H1 (cell line): ENCODE measurements around the gene SBF2. TPM values are rescaled to one million over a fixed set of nuclear protein-coding genes. Genes with fewer than 3 reads are reported as not detected.
A peak's percentile ranks its signal among the peaks of the same experiment; 100 is the strongest.

ENCODE experiments used
- CTCF ChIA-PET: fragments of 300-600 bp; sonication (Branson Sonifier 250); formaldehyde crosslinking; loops from one replicate; lab custom pipeline; 2021; ENCODE audit not compliant: partially characterized antibody; lab: Charles Lee
- POLR2A ChIA-PET: fragments of 300-600 bp; sonication (Branson Sonifier 250); formaldehyde crosslinking; loops from one replicate; lab custom pipeline; 2021; ENCODE audit warnings: inconsistent platforms; ENCODE audit not compliant: partially characterized antibody; lab: Charles Lee
- DNase-seq, 2 experiments: peaks; one replicate each; pipeline versions ENCODE4 v3.0.0 to v3.0.0-alpha.2; 2010 to 2022; ENCODE audit warnings: low spot score in 2 of 2, low read depth in 1 of 2, mixed read lengths in 1 of 2
- FAIRE-seq: peaks from 2 replicates; lab custom pipeline; 2011; peaks lifted over from hg19 to GRCh38; lab: Jason Lieb, UNC
- H2AFZ ChIP-seq: 2 replicates; pipeline ENCODE4 v1.8.1; 2012; ENCODE audit warnings: low read length, inconsistent platforms
- H2AK5ac ChIP-seq: 2 replicates; pipeline ENCODE4 v1.6.1; 2013; ENCODE audit warnings: low read depth, low read length
- H2BK120ac ChIP-seq: replicated peaks from 2 replicates; pipeline ENCODE3; 2013; ENCODE audit warnings: low read depth, low read length, inconsistent platforms
- H2BK12ac ChIP-seq: 2 replicates; pipeline ENCODE4 v1.6.1; 2013; ENCODE audit warnings: low read depth, low read length
- H2BK15ac ChIP-seq: 2 replicates; pipeline ENCODE4 v1.6.1; 2013; ENCODE audit warnings: low read length
- H2BK20ac ChIP-seq: 2 replicates; pipeline ENCODE4 v1.6.1; 2013; ENCODE audit warnings: low read length
- H2BK5ac ChIP-seq: 2 replicates; pipeline ENCODE4 v1.6.1; 2013; ENCODE audit warnings: low read depth, low read length
- H3K14ac ChIP-seq: 2 replicates; pipeline ENCODE4 v1.6.1; 2013; ENCODE audit warnings: inconsistent platforms; ENCODE audit not compliant: insufficient read length
- H3K18ac ChIP-seq: 2 replicates; pipeline ENCODE4 v1.6.1; 2013; ENCODE audit warnings: low read length; ENCODE audit errors: extremely low read depth
- H3K23ac ChIP-seq: 2 replicates; pipeline ENCODE4 v1.6.1; 2013; ENCODE audit warnings: inconsistent platforms; ENCODE audit not compliant: insufficient read length
- H3K23me2 ChIP-seq: 2 replicates; pipeline ENCODE4 v1.6.1; 2013; ENCODE audit warnings: low read depth, low read length
- H3K27ac ChIP-seq: 2 replicates; pipeline ENCODE4 v1.6.1; 2011; ENCODE audit warnings: low read depth, low read length, inconsistent platforms
- H3K27me3 ChIP-seq, 4 experiments: replicated peaks in 1 of 4; 1 replicate in 1 of 4; 2 replicates in 3 of 4; pipeline versions ENCODE4 v1.6.1 to v1.8.1; 2011 to 2013; ENCODE audit warnings: low read length in 3 of 4, mild to moderate bottlenecking in 3 of 4, inconsistent platforms in 2 of 4, mixed read lengths in 2 of 4, moderate library complexity in 1 of 4; ENCODE audit not compliant: control insufficient read depth in 3 of 4, insufficient read depth in 3 of 4; ENCODE audit errors: extremely low read depth in 1 of 4
- H3K36me3 ChIP-seq, 4 experiments: 2 replicates each; pipeline versions ENCODE4 v1.6.1 to v1.8.1; 2011 to 2013; ENCODE audit warnings: mild to moderate bottlenecking in 4 of 4, low read length in 3 of 4, moderate library complexity in 2 of 4, control low read depth in 1 of 4, inconsistent platforms in 1 of 4; ENCODE audit not compliant: insufficient read depth in 4 of 4, control insufficient read depth in 2 of 4
- H3K4ac ChIP-seq: replicated peaks from 2 replicates; pipeline ENCODE3; 2013; ENCODE audit warnings: low read length, low read depth, mixed read lengths, inconsistent platforms; ENCODE audit not compliant: insufficient read length
- H3K4me1 ChIP-seq, 4 experiments: replicated peaks in 1 of 4; 1 replicate in 1 of 4; 2 replicates in 3 of 4; pipeline versions ENCODE4 v1.6.1 to v1.8.1; 2011 to 2013; ENCODE audit warnings: low read length in 3 of 4, inconsistent platforms in 2 of 4, mixed read lengths in 1 of 4; ENCODE audit not compliant: insufficient read depth in 4 of 4, control insufficient read depth in 3 of 4
- H3K4me2 ChIP-seq, 2 experiments: 2 replicates each; pipeline versions ENCODE4 v1.6.1 to v1.8.1; 2011 to 2013; ENCODE audit warnings: low read depth in 2 of 2, low read length in 2 of 2, control low read depth in 1 of 2, inconsistent platforms in 1 of 2, mild to moderate bottlenecking in 1 of 2; ENCODE audit not compliant: insufficient read depth in 1 of 2
- H3K4me3 ChIP-seq, 4 experiments: fragments of 200-600, 300-600 bp in 1 of 4; sonication (generic), shearing (Covaris generic), sonication (Bioruptor Twin) in 1 of 4; 2 replicates each; pipeline versions ENCODE4 v1.5.1 to v1.8.1; 2011 to 2016; ENCODE audit warnings: low read length in 4 of 4, low read depth in 3 of 4, control low read depth in 2 of 4, inconsistent platforms in 2 of 4, mild to moderate bottlenecking in 2 of 4, mixed read lengths in 1 of 4, moderate library complexity in 1 of 4; ENCODE audit not compliant: insufficient read depth in 2 of 4; ENCODE audit errors: extremely low read depth in 1 of 4
- H3K56ac ChIP-seq: replicated peaks from 2 replicates; pipeline ENCODE3; 2013; ENCODE audit warnings: low read depth, mild to moderate bottlenecking, mixed read lengths, low read length, inconsistent platforms; ENCODE audit not compliant: insufficient read length
- H3K79me1 ChIP-seq: 2 replicates; pipeline ENCODE4 v1.6.1; 2013; ENCODE audit warnings: low read depth, low read length, control low read depth
- H3K79me2 ChIP-seq, 2 experiments: 2 replicates each; pipeline versions ENCODE4 v1.6.1 to v1.8.1; 2012 to 2013; ENCODE audit warnings: low read length in 2 of 2, mild to moderate bottlenecking in 2 of 2, inconsistent platforms in 1 of 2; ENCODE audit not compliant: insufficient read depth in 2 of 2, control insufficient read depth in 1 of 2
- H3K9ac ChIP-seq, 4 experiments: replicated peaks in 1 of 4; 1 replicate in 1 of 4; 2 replicates in 3 of 4; pipeline versions ENCODE4 v1.6.1 to v1.8.1; 2011 to 2013; ENCODE audit warnings: low read depth in 3 of 4, low read length in 3 of 4, control low read depth in 2 of 4, mild to moderate bottlenecking in 2 of 4, moderate library complexity in 2 of 4, inconsistent platforms in 1 of 4; ENCODE audit errors: extremely low read depth in 1 of 4
- H3K9me3 ChIP-seq, 2 experiments: 2 replicates each; pipeline versions ENCODE4 v1.6.1 to v1.8.1; 2012 to 2013; ENCODE audit warnings: mild to moderate bottlenecking in 2 of 2, moderate library complexity in 2 of 2, control low read depth in 1 of 2, inconsistent platforms in 1 of 2, low read depth in 1 of 2, low read length in 1 of 2, mixed read lengths in 1 of 2; ENCODE audit not compliant: insufficient read depth in 2 of 2
- H4K20me1 ChIP-seq, 2 experiments: replicated peaks in 1 of 2; 2 replicates each; pipeline versions ENCODE3 to v1.8.1; 2011 to 2013; ENCODE audit warnings: inconsistent platforms in 2 of 2, low read length in 2 of 2, mild to moderate bottlenecking in 1 of 2; ENCODE audit not compliant: insufficient read depth in 2 of 2, control insufficient read depth in 1 of 2
- H4K5ac ChIP-seq: 2 replicates; pipeline ENCODE4 v1.6.1; 2013; ENCODE audit warnings: low read length, low read depth, mixed read lengths, inconsistent platforms; ENCODE audit not compliant: insufficient read length
- H4K8ac ChIP-seq: 2 replicates; pipeline ENCODE4 v1.8.0; 2013; ENCODE audit warnings: mild to moderate bottlenecking, moderate library complexity, low read length, inconsistent platforms; ENCODE audit not compliant: insufficient read depth; ENCODE audit errors: extremely low read depth
- H4K91ac ChIP-seq: replicated peaks from 2 replicates; pipeline ENCODE3; 2013; ENCODE audit warnings: low read length, mixed read lengths, inconsistent platforms; ENCODE audit not compliant: insufficient read length
- JUN ChIP-seq: IDR thresholded peaks from 2 replicates; pipeline ENCODE4 v1.6.1; 2011; ENCODE audit warnings: low read depth, mild to moderate bottlenecking, improper control_type of control experiment, low read length
- POU5F1 ChIP-seq: IDR thresholded peaks from 2 replicates; pipeline ENCODE4 v1.6.1; 2011; ENCODE audit warnings: low read depth, mild to moderate bottlenecking, low read length, moderate library complexity
- RAD21 ChIP-seq, 2 experiments: IDR thresholded peaks in 1 of 2; conservative IDR thresholded peaks in 1 of 2; 2 replicates each; pipeline ENCODE4 v1.6.1; 2011; ENCODE audit warnings: low read depth in 2 of 2, low read length in 2 of 2, improper control_type of control experiment in 1 of 2, inconsistent platforms in 1 of 2, mild to moderate bottlenecking in 1 of 2, moderate library complexity in 1 of 2
- YY1 ChIP-seq: IDR thresholded peaks from 2 replicates; pipeline ENCODE4 v1.6.1; 2011; ENCODE audit warnings: low read depth, mild to moderate bottlenecking, low read length
- WGBS, 2 experiments: shearing (Covaris generic) in 1 of 2; methylation state at CpG; one replicate each; pipeline versions ENCODE4 v1.1.6 to v1.1.7; 2013 to 2015; ENCODE audit warnings: low lambda C conversion rate in 2 of 2, mixed read lengths in 2 of 2, inconsistent platforms in 1 of 2, low coverage in 1 of 2, missing lambda C conversion rate in 1 of 2; ENCODE audit not compliant: insufficient replicate concordance in 2 of 2, insufficient coverage in 1 of 2, insufficient read length in 1 of 2; ENCODE audit errors: extremely low coverage in 1 of 2, missing lambda C conversion rate in 1 of 2; 5-methylcytosine and 5-hydroxymethylcytosine counted together
- polyA plus RNA-seq, 7 experiments: library from polyadenylated mRNA; depleted of rRNA in 3 of 7; stranded (reverse) in 5 of 7; unstranded in 2 of 7; fragments of >200 nt in 5 of 7; fragments of 200-250 nt in 2 of 7; gene quantifications; 1 replicate in 5 of 7; 2 replicates in 1 of 7; 4 replicates in 1 of 7; pipeline versions ENCODE4 v1.2.1 to v1.2.3, GENCODE V29; 2011 to 2013; ENCODE audit warnings: missing spikeins in 2 of 7, mixed read lengths in 2 of 7
- total RNA-seq: library from RNA; stranded (reverse); fragmentation: NEBNext Ultra II Directional; extraction: Animal tissue kit (Norgen Biotek cat#: 25700); gene quantifications from 2 replicates; pipeline ENCODE4 v1.2.1, GENCODE V29; 2021

The SBF2 gene
- total and polyA plus RNA-seq, 2 of the 8 experiments (the other 6 are each of a cell fraction or from before 2014, with no cell fraction given) = 36.7 to 50.5 TPM

GRCh38 chr11:9974375-9974774 lies 319.6 kb downstream of the SBF2 start:
- no peak for FAIRE-seq
- H3K14ac ChIP-seq = no peak overlapping the region
- no peak overlapping the region for H3K4ac ChIP-seq
- no peak overlapping the region for H3K18ac ChIP-seq
- H3K36me3 ChIP-seq = no peaks in the 10 kb centered on the region
- CTCF ChIA-PET = interaction anchor here (1.2 to 3.8 kb wide), 6 partner anchors 9 to 442 kb away, joined by 3 to 21 read pairs (median 10); no protein-coding TSS in a partner anchor
- H3K27me3 ChIP-seq = peaks cover 0 to 1% (median 0%) of the 10 kb centered on the region in 4 experiments; a peak in 1 of 7 replicates
- no peak overlapping the region for H2BK12ac ChIP-seq
- no peak overlapping the region for H3K9ac ChIP-seq
- POLR2A ChIA-PET = no interaction called here
- no peak overlapping the region for H3K4me2 ChIP-seq
- no peak overlapping the region for H2AFZ ChIP-seq
- no peaks in the 10 kb centered on the region for H3K79me2 ChIP-seq
- H4K8ac ChIP-seq = no peak overlapping the region
- H3K4me1 ChIP-seq = peaks cover 0 to 8% (median 5%) of the 10 kb centered on the region in 4 experiments; a peak in 4 of 7 replicates
- H3K4me3 ChIP-seq = no peak overlapping the region
- H3K27ac ChIP-seq = no peak overlapping the region
- H2BK120ac ChIP-seq = no peak overlapping the region
- no peak overlapping the region for H4K91ac ChIP-seq
- peak in 1 of 2 experiments; percentile 9; a peak in 1 of 4 replicates for TF ChIP-seq RAD21 (IDR thresholded peaks at IDR 0.05 in 1 of 2, conservative IDR thresholded peaks at IDR 0.05 in 1 of 2; ENCODE audit: low read depth in 2 of 2, low read length in 2 of 2)
- no peak for TF ChIP-seq POU5F1
- TF ChIP-seq JUN = no peak
- no peak for TF ChIP-seq YY1
- H2BK20ac ChIP-seq = no peak overlapping the region
- H3K79me1 ChIP-seq = no peaks in the 10 kb centered on the region
- WGBS, 2 experiments = 81% methylated on average over 8 of the region's 8 CpGs; no CpG with 5 or more reads in 1 of the 2 experiments
- no peaks in the 10 kb centered on the region for H3K9me3 ChIP-seq
- no peak for DNase-seq
- no peak overlapping the region for H4K5ac ChIP-seq
- H2BK15ac ChIP-seq = no peak overlapping the region
- H4K20me1 ChIP-seq = no peaks in the 10 kb centered on the region
- H3K23me2 ChIP-seq = no peaks in the 10 kb centered on the region
- H2BK5ac ChIP-seq = no peak overlapping the region
- H2AK5ac ChIP-seq = no peak overlapping the region
- H3K23ac ChIP-seq = no peak overlapping the region
- H3K56ac ChIP-seq = no peak overlapping the region
